Stimulated activated CD8-positive, alpha-beta memory T cell treated with anti-CD3 and anti-CD28 coated beads, Interleukin-4, amount 100 ng/mL, for 4 hours (primary cell): Measurements from ENCODE around the gene STH.
A peak's percentile ranks its signal among the peaks of the same experiment; 100 is the strongest.

Experiments
- DNase-seq, 2 donors: peaks; one replicate each; pipeline ENCODE4 v3.0.0-alpha.2; 2020; ENCODE audit warnings: low read depth in 2 of 2, low spot score in 1 of 2

Gene STH

GRCh38 chr17:46044286-46044928 is 45.4 kb downstream of the STH start:
- DNase-seq = peak; percentile 18 to 23

GRCh38 chr17:46044989-46045388 is 45.9 kb downstream of the STH start:
- DNase-seq = no peak

DNA sequence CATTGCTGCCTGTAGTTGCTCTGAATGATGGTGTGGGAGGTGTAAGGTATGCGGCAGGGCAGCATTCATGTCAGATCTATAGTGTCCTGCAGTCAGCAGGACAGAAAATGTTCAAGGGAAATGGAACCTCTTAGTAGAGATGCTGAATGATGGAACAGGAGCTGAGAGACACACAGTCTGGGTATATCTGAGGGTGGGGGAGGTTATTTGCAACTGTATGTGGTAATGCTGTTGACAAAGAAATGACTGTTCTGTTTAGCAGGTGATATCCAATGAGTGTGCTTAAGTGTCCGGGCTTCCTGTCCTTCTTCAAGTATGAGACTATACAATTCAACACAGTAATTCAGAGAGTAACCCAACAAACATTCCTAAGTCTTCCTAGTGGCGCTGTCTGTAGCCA is 46.6 kb downstream of the STH start:
- no peak for DNase-seq

DNA sequence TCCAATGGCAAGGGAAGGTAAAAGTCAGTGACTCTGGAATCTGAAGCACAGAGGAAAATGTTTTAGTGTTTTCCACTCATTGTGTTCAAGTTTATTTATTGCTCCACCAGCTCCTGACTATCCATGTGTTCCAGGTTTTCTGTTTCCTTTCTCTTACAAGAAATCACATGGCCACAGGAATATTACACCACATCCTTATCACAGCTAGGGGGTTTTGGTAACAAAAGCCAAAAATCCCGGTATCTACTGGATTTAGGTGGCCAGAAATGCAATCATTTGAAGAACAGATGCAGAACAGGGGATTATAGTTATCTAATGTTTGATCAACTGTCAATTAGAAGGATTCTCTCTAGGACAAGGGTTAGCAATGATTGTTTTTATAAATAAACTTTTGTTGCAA is 47.9 kb downstream of the STH start:
- no peak for DNase-seq

- DNase-seq = no peak
Measured at GRCh38 chr17:46047398-46047797, 48.3 kb downstream of the STH start.

DNA sequence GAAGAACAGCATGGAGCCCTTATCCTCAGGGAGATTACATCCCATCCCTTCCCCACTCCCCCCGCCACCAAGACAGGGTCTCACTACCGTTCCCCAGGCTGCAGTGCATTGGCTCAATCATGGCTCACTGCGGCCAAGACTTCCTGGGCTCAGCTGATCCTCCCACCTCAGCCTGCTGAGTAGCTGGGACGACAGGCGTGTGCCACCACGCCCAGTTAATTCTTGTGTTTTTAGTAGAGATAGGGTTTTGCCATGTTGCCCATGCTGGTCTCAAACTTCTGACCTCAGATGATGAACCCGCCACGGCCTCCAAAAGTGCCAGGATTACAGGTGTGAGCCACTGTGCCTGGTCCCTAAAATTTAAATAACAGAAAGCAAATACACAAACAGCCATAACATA is 48.8 kb downstream of the STH start:
- no peak for DNase-seq
